ENCODE data around the gene VCX2.

- TF ChIP-seq FOXJ3 (CRISPR knock-in tag; IDR thresholded peaks at IDR 0.05): no peak
- no peak for TF ChIP-seq MEF2A (IDR thresholded peaks at IDR 0.05; ENCODE audit: borderline replicate concordance, low read depth)
- no peak for TF ChIP-seq RCOR1 (IDR thresholded peaks at IDR 0.05; ENCODE audit: low read length)
Measured at GRCh38 chrX:8190341-8190830, 19.3 kb upstream of the VCX2 start.

Measured in SK-N-SH (cell line).